Frontal cortex (tissue), 4 donors: ENCODE results near the gene TF. TPM values are rescaled to one million over a fixed set of nuclear protein-coding genes. Genes with fewer than 3 reads are reported as not detected.

Experiments
- DNase-seq, 2 donors: peaks; one replicate each; pipeline ENCODE4 v3.0.0; 2012; ENCODE audit warnings: low spot score in 2 of 2
- FAIRE-seq: peaks from 2 replicates; lab custom pipeline; 2012; peaks lifted over from hg19 to GRCh38; lab: Jason Lieb, UNC
- total RNA-seq: library from RNA; depleted of rRNA; stranded (reverse); fragments of >200 nt; gene quantifications from one replicate; pipeline ENCODE4 v1.2.3, GENCODE V29; 2014
- donor health status: control.
- donor health status: control.
- donor health status: control.

The TF gene
- total RNA-seq, 1 donor from 2014 or later, result 4.1 TPM

DNA sequence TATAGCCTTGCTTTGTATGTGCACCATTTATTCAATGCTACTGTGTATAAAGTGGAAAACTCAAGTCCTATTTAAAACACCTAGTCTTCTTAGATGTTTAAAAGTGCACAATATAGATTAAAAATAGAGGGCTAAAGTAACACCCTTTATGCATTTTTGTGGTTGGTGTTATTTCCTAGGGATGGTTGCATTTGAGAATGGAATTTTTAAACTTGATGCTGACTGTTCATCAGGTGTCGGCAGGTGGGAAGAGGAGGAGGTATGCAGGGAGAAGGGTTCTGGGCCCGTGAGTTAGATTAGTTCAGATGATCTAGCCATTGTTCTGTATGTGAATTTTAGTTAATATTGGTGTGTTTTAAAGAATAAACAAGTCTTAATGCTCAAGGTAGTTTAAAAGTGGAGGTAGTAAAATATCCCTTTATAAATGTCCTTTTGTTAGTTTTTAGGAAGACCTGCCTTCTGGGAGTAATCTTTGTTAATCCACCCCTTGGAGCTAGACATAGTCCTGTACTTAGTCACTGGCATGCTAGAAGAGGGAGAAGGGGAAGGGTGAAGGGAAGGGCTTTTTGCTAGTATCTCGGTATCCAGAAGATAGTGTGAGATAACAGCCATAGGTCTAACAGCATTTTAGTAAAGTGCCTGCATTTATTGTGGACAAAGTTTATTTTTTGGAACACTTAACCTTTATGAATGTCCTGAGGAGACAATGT, 51.4 kb downstream of the TF start:
- DNase-seq (no peak), FAIRE-seq (no peak)

DNA sequence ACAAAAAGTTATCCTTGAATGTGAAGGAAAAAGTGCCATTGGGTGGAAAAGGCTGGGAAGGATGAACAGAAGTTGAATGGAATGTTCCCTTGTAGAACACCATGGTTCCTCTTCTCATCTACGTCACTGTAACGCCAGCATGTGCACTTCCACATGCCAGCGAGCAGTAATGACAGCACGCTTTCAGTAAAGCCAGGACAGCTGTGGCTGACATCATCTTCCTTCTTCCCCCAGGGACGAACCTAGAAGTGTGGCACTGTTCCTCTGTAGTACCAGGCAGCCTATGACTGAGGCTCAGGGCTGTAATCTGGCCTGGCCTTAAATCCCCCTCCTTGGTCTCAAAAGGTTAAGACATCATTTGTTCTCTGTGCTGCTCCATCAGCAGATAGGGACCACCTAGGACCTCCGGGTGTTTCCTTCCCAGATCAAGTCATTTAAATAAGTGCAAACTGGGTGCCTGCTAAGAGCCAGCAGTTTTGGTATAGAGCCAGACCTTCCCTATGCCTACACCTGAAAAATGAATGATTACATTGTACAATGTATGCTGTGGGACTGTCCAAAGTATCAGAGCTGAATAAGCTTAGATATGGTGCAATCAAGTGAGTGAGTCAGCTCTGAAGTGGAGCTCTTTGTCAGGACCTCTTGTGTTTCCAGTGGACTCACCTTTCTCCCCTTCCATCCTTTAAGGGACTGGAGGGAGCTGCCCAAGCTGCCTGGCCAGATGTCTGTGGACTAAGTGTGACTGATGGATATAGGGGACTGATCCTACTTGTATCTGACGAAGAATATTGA, 53.8 kb downstream of the TF start:
- DNase-seq (no peak), FAIRE-seq (no peak)

DNA sequence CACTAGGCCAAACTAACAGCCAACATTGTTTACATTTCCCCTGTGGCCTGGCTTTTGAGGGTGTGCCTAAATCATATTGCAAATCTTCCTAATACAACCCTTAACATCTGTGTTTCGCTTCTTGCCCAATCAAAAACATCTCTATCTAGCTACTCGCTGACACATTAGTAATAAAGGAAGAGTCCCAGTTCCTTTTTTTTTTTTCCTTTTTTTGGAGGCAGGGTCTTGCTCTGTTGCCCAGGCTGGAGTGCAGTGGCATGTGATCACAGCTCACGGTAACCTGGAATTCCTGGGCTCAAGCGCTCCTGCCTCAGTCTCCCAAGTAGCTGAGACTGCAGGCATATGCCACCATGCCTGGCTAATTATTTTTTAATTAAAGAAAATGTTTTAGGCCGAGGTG, 57.3 kb downstream of the TF start:
- FAIRE-seq, result no peak
- no peak for DNase-seq

DNA sequence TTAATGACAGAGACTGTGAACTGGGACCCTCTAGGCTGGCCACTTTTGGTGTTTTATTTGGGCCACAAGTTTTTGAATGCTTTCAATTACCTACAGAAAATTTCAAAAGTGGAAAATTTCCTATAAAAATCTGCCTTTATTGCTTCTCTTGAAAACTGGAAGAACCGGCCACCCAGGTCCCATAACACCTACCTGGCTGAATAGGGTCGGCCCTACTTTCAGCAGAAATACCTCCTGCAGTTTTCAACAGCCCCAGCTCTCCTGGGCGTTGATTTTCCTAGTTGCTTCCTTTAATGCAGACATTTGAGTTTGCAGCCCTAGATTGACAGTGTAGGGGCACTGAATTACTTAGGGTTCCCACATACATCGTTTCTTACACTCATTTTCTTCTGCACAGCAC, 58.7 kb downstream of the TF start:
- FAIRE-seq, result no peak
- DNase-seq, result no peak

DNA sequence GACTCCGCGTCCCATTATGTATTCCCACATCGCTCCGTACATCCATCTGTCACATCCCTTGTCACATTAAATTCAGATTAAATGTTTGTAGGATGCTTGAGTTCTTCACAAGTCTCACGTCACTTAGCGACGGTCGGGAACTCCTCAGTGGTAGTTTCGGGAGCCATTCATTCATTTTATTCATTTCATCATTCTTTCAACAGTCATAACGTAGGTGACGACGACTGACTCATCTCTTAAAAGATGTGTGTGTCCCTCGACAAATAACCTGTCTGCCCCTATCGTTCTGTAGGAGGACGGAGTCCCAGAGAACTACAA, 59.1 kb downstream of the TF start:
- FAIRE-seq, result no peak

DNA sequence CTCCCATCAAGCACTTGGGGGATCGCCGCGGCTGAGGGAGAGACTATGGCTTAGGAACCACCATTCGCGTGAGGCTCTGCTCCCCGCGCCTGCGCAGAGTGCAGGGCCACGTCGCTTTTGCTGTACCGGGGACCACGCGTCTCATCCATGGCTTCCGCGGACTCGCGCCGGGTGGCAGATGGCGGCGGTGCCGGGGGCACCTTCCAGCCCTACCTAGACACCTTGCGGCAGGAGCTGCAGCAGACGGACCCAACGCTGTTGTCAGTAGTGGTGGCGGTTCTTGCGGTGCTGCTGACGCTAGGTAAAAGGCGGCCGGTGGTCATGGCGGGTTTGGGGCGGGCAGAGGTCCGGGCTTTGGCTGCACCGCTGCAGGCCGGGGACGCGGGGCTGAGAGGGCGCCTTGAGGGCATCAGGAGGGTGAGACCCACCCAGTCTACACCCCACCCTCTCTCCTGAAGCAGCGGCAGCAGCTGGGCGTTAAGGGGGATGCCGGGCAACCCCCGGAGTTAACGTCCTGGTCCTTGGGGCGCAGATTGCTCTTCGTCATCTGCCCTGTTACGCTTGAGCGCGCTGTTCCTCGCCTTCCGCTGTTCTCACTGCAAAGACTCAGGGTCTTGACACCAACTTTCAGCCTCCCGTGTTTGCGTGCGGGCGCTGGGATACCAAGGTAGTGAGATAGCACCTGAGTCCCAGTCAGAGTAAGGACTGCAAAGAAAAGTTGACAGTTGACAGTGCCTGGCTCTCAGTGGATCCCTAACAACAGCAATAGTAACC, 59.7 kb downstream of the TF start, which contains the start of gene SRPRB:
Gene SRPRB, plus strand, starts transcription at position 114 of the 774 bp plus-strand sequence. Its CDS starts 34 bp downstream, at position 148.
- DNase-seq (peak; percentile 82 to 93), FAIRE-seq (no peak)

More for the DNA sequence above, 59.1 kb downstream of the TF start:
- DNase-seq, result no peak

DNA sequence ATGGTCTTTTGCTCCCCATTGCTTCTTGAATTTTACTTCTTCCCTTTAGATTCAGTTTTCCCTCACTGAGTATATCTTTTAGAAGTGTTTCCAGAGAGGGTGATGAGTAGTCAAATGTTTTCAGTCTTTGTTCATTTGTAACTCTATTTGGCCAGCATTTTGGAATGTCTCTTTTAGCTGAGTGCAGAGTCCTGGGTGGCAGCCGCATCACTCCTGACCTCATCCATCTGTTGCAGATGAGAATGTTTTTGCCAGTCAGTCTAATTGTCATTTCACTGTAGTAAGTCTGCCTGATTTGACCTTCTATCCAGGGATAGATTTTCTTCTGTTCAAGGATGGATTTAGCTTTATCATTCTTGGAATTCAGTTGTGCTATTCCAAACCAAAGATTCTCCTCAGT, 66.7 kb downstream of the TF start:
- no peak for FAIRE-seq
- DNase-seq, result no peak

DNA sequence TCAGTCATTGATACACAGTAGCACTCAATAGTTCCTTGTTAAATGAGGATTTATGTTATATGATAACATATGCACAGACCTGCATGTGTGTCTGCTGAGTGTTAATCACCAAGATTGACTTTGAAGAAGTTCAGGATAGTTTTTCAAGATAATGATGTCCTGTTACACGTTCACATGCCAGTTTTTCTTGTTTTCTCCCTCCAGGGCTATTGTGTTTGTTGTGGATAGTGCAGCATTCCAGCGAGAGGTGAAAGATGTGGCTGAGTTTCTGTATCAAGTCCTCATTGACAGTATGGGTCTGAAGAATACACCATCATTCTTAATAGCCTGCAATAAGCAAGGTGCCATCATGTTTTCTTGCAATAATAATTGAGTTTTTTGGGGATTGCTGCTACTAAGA, 69.2 kb downstream of the TF start:
- FAIRE-seq, result no peak
- DNase-seq, result no peak

DNA sequence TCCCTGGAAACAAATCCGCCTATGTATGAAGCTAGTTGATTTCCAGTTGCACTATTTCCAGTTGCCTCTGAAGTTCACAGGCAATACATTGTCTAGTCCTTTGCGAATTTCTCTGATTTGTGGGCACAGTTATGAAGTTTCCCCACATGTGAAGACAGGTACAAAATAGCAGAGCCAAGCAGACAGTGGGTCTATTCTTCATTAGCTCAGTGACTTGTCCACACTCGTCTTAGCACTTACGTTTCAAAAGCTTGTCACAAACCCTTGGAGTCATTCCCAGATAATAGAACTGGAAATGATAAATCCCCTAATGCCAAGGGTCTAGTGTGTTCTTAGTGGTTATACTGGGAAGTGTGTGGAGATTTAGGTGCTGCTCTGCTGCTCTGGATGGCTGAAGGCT, 73.9 kb downstream of the TF start:
- no peak for FAIRE-seq
- DNase-seq, result no peak

DNA sequence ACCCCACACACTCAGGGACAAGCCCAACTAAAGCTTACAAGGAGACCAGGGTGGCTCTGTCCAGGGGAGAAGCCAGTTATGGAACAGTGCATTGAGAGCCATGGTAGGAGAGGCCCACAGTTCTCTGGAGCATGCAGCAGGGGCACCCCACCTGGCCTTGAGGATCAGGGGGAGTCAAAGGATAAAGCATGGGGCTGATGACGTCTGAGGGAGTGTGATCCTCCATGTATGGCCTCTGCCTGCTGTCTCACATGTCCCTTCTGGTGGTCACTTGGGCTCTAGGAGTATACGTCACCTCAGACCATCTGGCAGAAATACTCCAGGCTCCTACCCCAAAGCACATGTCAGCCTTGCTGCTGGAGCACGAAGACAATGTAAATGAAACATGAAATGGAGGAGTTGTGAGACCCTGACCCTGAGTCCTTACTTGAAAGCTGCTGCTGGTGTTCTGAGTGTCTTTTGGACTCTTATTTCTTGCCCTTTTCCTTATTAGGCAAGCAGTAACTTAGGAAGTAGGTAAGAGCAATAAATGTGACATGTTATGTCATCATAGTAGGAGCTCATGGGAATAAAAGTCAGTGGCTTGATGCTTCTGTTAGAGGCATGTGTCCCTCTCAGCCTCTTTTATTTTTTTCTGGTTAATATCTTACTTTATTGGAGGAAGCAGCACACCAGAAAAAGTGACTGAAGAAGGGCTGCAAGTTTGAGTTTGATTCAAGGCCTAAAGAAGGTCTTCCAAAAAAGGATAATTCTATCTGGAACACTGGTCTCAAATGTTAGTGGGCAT, 74.9 kb downstream of the TF start:
- FAIRE-seq (no peak), DNase-seq (no peak)

DNA sequence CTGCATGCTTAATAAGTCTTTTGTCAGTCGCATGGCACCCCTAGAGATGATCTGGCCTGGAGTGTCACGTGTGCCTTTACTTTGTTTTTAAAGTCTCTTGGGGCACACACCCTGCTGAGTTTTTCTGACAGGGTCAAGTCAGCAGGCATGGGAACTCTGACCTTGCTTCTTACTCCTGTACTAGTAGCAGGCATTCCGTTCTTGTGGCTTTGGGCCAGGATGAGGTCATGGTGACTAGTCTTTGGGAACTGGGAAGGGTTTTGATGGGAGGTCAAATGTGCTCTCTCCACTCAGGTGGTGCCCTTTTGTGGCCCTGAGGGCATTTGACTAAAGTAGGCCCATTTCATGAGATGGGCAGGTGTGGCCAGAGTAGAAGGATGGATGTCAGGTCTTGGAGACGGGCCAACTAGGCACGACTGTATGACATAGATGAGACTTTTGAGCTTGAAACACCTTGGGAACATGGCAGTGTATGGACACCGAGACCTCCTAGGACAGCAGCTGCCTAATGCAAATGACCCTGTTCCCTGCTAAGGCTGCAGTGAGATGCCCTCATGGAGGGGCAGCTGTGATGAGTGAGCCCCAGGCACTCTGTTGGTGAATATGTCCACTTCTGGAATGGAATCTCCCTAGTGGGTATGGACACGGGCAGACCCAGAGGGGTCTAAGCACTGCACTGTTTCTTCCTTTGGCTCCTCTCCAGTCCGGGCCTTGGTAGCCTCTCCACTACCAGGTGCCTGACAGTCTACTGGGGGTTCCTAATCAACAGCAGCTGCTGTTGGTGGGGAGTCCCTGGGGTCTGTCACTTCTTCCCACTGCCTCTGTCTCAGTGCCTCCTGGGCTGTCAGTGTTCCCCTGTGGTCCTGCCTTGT, 75.8 kb downstream of the TF start:
- DNase-seq (no peak), FAIRE-seq (no peak)

DNA sequence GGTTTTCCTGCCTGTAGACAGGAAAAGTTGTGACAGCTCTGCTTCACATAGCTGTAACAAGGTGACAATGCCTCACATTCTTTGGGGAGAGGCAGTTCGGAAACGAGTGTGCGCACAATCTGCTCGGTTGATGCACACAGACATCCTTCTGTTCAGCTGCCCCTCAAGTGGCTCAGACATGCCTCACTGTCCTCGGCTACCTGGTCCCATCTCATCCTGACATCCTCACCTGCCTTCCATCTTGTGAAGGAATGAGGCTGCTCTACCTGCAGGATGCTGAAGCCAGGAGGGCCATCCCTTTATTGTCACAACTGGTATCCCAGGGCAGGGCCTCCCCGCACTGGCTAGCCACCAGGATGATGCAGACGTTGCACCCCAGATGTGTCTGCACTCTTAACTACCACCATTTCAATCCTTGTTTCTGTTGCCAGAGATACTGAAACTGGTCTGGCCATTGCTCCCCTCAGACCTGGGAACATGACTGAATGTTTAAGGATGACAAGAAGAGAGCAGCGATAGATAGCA, 78.8 kb downstream of the TF start:
- no peak for FAIRE-seq

DNA sequence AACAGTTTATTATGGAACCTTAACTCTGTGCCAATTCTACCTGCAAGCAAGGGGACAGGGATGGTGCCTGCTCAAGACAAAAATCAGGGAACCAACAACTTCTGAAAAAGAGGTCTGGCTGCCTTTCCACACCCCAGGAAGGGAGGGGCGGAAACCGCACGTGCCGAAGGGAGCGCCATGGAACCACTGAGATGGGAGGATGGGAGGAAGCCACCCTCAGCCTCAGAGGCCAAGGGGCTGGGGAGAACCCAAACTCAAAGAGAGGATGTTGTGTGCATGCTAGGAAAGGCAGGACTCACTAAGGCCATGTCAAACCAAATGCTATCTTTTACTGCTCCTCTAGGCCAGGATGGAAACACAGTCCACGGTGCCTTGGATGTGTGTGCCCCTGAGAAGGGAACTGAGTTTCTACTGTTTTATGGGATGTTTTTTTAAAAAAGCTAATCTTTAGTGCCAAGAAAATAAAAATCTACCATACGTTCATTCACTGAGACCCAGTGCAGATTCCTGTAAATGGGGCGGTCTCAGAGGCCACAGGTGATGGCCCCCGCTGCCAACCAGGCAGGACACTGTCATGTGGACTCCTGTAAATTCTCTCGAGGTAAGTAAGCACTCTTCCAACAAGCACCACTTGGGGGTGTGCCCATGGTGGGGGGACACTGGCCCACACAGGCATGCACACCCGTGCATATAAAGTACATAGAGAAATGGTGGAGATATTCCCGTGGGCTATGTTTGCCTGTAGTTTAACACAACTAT, 80.0 kb downstream of the TF start:
- FAIRE-seq (no peak), DNase-seq (no peak)

More for the DNA sequence above, 78.8 kb downstream of the TF start:
- DNase-seq, result no peak

DNA sequence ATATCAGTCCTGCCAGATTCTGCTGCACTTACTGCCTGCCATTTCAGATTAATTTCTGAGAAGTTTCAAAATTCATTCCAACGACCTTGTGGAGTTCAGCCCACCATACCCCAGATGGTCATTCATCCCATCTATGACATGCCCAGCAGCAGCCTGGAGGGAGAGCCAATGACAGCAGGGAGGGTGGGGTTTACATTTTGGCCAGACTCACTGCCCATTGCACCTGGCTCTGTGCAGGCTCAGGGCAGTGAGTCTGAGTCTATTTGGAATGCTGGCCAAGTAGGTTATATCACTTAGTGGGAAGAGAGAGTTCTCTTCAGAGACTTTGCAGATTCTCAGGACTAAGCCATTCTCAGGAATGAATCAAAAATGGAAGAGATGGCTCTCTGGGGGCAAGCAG, 80.9 kb downstream of the TF start:
- DNase-seq, result no peak
- FAIRE-seq, result no peak

DNA sequence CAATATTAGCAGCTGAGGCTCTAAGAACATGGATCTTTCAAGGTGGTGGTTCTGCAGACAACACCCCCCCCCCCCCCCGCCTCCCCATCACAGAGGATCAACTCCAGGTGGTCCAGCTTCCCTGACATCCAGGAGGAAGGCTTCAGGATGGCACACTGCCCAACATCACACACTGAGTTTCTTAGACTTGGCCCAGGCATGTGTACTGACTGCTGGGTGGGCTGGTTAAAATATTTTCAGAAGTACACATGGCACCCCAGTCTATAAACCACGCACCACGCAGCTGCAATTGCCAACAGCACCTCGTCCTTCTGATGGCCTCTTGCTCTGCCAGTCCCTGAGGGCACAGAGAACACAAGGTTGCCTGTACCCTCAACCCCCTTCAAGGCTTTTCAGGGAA, 81.5 kb downstream of the TF start:
- FAIRE-seq (no peak), DNase-seq (no peak)

DNA sequence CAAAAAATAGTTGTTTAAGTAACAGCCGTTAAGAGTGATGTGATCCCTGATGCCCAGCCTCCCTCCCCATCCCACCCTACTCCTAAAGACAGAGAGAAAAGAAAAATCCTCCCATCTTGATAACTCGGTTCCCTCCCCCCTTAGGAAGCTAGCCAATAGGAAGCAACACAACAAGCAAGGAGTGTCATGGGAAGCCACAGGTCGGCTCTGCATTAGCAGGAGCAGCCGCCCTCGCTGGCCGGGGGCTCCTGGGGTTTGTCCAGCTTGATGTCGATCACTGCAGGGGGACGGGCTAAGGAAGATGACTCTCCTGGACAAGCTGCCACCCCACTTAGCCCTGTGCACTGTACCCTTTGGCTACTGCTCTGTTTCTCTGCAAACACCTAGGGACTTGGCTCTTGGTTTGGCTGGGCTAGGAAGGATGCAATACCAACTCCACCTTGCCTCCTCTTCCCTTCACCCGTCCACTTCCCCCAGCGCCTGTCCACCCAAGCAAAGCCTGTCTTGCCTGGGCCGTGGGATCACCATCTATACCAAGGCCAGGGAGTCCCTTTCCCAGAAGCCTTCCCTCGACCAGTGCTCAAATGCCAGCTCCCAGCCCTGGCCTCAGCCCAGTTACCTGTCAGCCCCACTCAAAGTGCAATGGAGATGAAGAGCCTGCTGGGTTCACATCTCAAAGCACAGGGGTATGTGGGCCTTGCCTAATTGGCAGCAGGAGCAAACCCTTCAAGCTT, 82.5 kb downstream of the TF start:
- no peak for DNase-seq
- no peak for FAIRE-seq

DNA sequence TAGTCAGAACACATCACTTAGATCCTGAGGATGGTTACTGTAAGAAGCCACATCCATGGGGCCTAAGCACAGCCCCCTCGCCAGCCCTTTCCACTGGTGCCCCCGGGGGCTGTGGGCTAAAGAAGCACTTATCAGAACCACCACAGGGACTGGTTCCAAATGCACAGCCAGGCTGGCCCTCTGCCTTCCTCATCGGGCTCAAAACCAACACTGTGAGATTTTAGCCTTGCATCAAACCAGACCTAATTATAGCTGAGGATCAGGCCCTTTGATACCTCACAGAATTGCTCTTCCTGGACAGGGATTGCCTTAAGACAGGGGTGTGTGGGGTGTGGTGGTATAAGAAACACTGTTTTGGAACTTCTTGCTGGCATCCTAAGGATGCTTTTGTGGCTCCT, 83.1 kb downstream of the TF start:
- no peak for DNase-seq
- no peak for FAIRE-seq

DNA sequence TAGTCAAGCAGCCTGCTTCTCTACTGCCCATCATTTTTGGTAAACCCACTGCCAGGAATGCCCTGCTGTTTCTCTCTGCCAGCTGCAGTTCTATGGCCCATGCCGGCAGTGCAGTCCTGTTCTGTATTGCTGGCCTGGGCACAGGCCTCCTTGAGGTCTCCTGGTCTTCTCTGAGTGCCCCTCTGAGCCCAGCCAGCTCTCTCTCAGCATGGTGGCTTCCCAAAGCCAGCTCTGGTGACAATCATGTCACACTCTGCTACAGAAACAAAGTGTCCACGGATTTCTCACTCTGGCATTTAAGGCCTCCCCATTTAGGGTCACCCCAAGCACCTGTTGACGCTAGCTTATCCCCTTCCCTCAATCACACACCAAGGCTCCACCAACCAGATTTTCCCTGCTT, 83.9 kb downstream of the TF start:
- no peak for FAIRE-seq

More for the DNA sequence above, 83.9 kb downstream of the TF start:
- no peak for DNase-seq
